Measurements from ENCODE around the gene RAB41.

GRCh38 chrX:70260104-70260503 is 21.9 kb upstream of the RAB41 start, which contains the start of gene P2RY4:
- TF ChIP-seq CTCF (IDR thresholded peaks at IDR 0.05 in 8 of 11, conservative IDR thresholded peaks at IDR 0.05 in 3 of 11): no peak
- no peak for TF ChIP-seq POLR2AphosphoS5 (IDR thresholded peaks at IDR 0.05)
- TF ChIP-seq POLR2A (IDR thresholded peaks at IDR 0.05): no peak
